ENCODE data around the gene PALM.

Gene PALM

DNA sequence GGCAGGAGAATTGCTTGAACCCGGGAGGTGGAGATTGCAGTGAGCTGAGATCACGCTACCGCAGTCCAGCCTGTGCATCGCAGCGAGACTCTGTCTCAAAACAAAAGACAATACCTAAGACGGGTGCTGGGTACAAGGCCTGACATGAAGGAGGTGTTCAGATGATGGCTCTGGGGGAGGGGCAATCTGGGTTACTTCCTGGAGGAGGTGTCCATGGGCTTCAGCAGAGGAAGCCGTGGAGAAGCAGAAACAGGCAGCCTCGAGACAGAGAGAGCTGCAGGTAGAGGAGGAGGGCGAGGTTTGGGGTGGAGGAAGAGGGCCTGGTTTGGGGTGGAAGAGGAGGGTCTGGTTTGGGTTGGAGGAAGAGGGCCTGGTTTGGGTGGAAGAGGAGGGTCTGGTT, 45.8 kb downstream of the PALM start:
- Mint-ChIP-seq H3K27me3 (ENCODE audit: low read depth) (peaks cover 1% of the 10 kb centered on the region), H3K9me3 (peaks cover 6% of the 10 kb centered on the region), H3K4me1 (peaks cover 7% of the 10 kb centered on the region), H3K27ac (no peak overlapping the region), H3K36me3 (ENCODE audit: low read depth) (peaks cover under 1% of the 10 kb centered on the region), H3K4me3 (no peak overlapping the region)
- TF ChIP-seq, protein P1, sequence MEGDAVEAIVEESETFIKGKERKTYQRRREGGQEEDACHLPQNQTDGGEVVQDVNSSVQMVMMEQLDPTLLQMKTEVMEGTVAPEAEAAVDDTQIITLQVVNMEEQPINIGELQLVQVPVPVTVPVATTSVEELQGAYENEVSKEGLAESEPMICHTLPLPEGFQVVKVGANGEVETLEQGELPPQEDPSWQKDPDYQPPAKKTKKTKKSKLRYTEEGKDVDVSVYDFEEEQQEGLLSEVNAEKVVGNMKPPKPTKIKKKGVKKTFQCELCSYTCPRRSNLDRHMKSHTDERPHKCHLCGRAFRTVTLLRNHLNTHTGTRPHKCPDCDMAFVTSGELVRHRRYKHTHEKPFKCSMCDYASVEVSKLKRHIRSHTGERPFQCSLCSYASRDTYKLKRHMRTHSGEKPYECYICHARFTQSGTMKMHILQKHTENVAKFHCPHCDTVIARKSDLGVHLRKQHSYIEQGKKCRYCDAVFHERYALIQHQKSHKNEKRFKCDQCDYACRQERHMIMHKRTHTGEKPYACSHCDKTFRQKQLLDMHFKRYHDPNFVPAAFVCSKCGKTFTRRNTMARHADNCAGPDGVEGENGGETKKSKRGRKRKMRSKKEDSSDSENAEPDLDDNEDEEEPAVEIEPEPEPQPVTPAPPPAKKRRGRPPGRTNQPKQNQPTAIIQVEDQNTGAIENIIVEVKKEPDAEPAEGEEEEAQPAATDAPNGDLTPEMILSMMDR (IDR thresholded peaks at IDR 0.05; ENCODE audit: unreplicated experiment in 3 of 3): no peak

DNA sequence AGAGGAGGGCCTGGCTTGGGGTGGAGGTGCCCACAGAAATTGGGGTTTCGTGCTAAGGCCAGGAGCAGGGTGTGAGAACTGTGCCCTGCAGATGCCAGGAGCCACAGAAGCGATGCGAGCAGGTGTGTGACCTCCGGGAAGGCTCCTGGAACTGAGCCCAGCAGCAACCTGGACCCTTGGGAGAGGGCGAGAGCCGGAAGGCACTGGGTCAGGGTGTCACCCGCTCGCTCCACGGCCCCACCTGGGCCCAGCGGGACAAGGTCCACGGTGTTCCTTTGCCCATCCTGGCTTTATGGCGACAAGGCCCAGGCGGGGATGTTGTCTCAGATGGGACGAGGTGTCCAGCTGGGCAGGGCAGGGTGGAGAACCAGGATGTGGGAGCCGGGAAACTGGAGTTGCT, 46.3 kb downstream of the PALM start:
- TF ChIP-seq, protein P1 (IDR thresholded peaks at IDR 0.05; ENCODE audit: unreplicated experiment in 3 of 3): no peak
- Mint-ChIP-seq H3K4me3 (no peak overlapping the region), H3K4me1 (peaks cover 7% of the 10 kb centered on the region), H3K27me3 (ENCODE audit: low read depth) (peaks cover 4% of the 10 kb centered on the region), H3K36me3 (ENCODE audit: low read depth) (peaks cover 4% of the 10 kb centered on the region), H3K27ac (no peak overlapping the region), H3K9me3 (peaks cover 10% of the 10 kb centered on the region)

DNA sequence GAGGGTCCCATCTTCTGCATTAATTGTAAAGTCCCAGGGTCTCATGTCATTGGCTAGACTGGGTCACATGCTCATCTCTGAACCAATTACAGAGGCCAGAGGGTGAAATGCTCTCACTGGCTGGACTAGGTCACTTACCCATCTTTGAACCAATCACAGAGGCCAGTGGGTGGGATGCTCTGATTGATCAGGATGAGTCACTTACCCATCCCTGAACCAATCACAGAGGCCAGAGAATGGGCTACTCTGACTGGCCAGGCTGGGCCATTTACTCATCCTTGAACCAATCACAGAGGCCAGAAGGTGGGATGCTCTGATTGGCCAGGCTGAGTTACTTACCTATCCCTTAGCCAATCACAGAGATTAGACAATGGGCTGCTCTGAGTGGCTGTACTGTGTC, 47.5 kb downstream of the PALM start:
- Mint-ChIP-seq H3K4me1 (peaks cover 7% of the 10 kb centered on the region), H3K36me3 (ENCODE audit: low read depth) (peaks cover 4% of the 10 kb centered on the region), H3K9me3 (peaks cover 10% of the 10 kb centered on the region), H3K4me3 (no peak overlapping the region), H3K27ac (peak overlapping the region in 1 of 3 experiments; percentile 10), H3K27me3 (ENCODE audit: low read depth) (peaks cover 4% of the 10 kb centered on the region)
- TF ChIP-seq, protein P1 (IDR thresholded peaks at IDR 0.05; ENCODE audit: unreplicated experiment in 3 of 3): no peak

DNA sequence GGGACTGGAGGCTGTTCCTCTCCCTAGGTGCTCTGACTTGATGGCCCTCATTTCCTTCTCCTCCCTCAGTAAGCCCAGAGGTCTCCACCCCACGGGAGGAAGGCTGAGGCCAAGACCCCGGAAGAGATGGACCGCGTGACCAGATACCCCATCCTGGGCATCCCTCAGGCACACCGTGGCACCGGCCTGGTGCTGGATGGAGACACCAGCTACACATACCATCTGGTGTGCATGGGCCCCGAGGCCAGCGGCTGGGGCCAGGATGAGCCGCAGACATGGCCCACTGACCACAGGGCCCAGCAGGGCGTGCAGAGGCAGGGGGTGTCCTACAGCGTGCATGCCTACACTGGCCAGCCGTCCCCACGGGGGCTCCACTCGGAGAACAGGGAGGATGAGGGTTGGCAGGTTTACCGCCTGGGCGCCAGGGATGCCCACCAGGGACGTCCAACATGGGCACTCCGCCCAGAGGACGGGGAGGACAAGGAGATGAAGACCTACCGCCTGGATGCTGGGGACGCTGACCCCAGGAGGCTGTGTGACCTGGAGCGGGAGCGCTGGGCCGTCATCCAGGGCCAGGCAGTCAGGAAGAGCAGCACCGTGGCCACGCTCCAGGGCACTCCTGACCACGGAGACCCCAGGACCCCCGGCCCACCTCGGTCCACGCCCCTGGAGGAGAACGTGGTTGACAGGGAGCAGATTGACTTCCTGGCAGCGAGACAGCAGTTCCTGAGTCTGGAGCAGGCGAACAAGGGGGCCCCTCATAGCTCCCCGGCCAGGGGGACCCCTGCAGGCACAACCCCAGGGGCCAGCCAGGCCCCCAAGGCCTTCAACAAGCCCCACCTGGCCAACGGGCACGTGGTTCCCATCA, 48.3 kb downstream of the PALM start:
- H3K9me3 Mint-ChIP-seq: peaks cover 10% of the 10 kb centered on the region
- H3K36me3 Mint-ChIP-seq (ENCODE audit: low read depth): peaks cover 4% of the 10 kb centered on the region
- no peak overlapping the region for H3K4me3 Mint-ChIP-seq
- H3K27ac Mint-ChIP-seq: no peak overlapping the region
- H3K4me1 Mint-ChIP-seq: peaks cover 7% of the 10 kb centered on the region
- H3K27me3 Mint-ChIP-seq (ENCODE audit: low read depth): peaks cover 4% of the 10 kb centered on the region
- TF ChIP-seq, protein P1 (IDR thresholded peaks at IDR 0.05; ENCODE audit: unreplicated experiment in 3 of 3): no peak

DNA sequence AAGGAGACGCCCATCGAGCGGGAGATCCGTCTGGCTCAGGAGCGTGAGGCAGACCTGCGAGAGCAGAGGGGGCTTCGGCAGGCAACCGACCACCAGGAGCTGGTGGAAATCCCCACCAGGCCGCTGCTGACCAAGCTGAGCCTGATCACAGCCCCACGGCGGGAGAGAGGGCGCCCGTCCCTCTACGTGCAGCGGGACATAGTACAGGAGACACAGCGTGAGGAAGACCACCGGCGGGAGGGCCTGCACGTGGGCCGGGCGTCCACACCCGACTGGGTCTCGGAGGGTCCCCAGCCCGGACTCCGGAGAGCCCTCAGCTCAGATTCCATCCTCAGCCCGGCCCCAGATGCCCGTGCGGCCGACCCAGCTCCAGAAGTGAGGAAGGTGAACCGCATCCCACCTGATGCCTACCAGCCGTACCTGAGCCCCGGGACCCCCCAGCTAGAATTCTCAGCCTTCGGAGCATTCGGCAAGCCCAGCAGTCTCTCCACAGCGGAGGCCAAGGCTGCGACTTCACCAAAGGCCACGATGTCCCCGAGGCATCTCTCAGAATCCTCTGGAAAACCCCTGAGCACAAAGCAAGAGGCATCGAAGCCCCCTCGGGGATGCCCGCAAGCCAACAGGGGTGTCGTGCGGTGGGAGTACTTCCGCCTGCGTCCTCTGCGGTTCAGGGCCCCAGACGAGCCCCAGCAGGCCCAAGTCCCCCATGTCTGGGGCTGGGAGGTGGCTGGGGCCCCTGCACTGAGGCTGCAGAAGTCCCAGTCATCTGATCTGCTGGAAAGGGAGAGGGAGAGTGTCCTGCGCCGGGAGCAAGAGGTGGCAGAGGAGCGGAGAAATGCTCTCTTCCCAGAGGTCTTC, 49.3 kb downstream of the PALM start:
- Mint-ChIP-seq H3K36me3 (ENCODE audit: low read depth) (peaks cover 4% of the 10 kb centered on the region), H3K4me3 (no peak overlapping the region), H3K9me3 (peaks cover 10% of the 10 kb centered on the region), H3K27ac (no peak overlapping the region), H3K27me3 (ENCODE audit: low read depth) (peaks cover 4% of the 10 kb centered on the region), H3K4me1 (peaks cover 3% of the 10 kb centered on the region)
- TF ChIP-seq, protein P1 (IDR thresholded peaks at IDR 0.05; ENCODE audit: unreplicated experiment in 3 of 3): no peak

Measured in nephron (organoid).